ENCODE measurements around the gene DNM1.

The DNM1 gene

GRCh38 chr9:128167209-128167608 is 36.0 kb upstream of the DNM1 start:
- TF ChIP-seq GABPA (IDR thresholded peaks at IDR 0.05; ENCODE audit: low read depth) (no peak), REST (IDR thresholded peaks at IDR 0.05; ENCODE audit: insufficient replicate concordance, low read depth) (no peak), POLR2AphosphoS5 (IDR thresholded peaks at IDR 0.05; ENCODE audit: low read depth) (no peak), CTCF (IDR thresholded peaks at IDR 0.05; ENCODE audit: insufficient read depth, low read length) (no peak), SPI1 (IDR thresholded peaks at IDR 0.05; ENCODE audit: borderline replicate concordance, low read depth) (no peak)
- DNase-seq (ENCODE audit: low read depth in 1 of 2, low spot score in 1 of 2): no peak
- H3K4me3 ChIP-seq (replicated peaks; ENCODE audit: insufficient read depth, low read length): no peak overlapping the region
- no peaks in the 10 kb centered on the region for H3K27me3 ChIP-seq (ENCODE audit: insufficient read depth, poor library complexity, severe bottlenecking)
- no peak overlapping the region for H3K27ac ChIP-seq (replicated peaks)

- no peak for TF ChIP-seq CTCF (IDR thresholded peaks at IDR 0.05; ENCODE audit: insufficient read depth, low read length)
- TF ChIP-seq GABPA (IDR thresholded peaks at IDR 0.05; ENCODE audit: low read depth): no peak
- no peak for TF ChIP-seq SPI1 (IDR thresholded peaks at IDR 0.05; ENCODE audit: borderline replicate concordance, low read depth)
- no peak for TF ChIP-seq POLR2AphosphoS5 (IDR thresholded peaks at IDR 0.05; ENCODE audit: low read depth)
- no peak overlapping the region for H3K27ac ChIP-seq (replicated peaks)
- H3K4me3 ChIP-seq (replicated peaks; ENCODE audit: insufficient read depth, low read length): no peak overlapping the region
- no peak for DNase-seq (ENCODE audit: low read depth in 1 of 2, low spot score in 1 of 2)
- H3K27me3 ChIP-seq (ENCODE audit: insufficient read depth, poor library complexity, severe bottlenecking): no peaks in the 10 kb centered on the region
Observed at GRCh38 chr9:128168731-128169308, 34.4 kb upstream of the DNM1 start.

- H3K4me3 ChIP-seq (replicated peaks; ENCODE audit: insufficient read depth, low read length): no peak overlapping the region
- no peak for DNase-seq (ENCODE audit: low read depth in 1 of 2, low spot score in 1 of 2)
- no peak for TF ChIP-seq SPI1 (IDR thresholded peaks at IDR 0.05; ENCODE audit: borderline replicate concordance, low read depth)
- no peak for TF ChIP-seq CTCF (IDR thresholded peaks at IDR 0.05; ENCODE audit: insufficient read depth, low read length)
- no peak for TF ChIP-seq REST (IDR thresholded peaks at IDR 0.05; ENCODE audit: insufficient replicate concordance, low read depth)
- no peaks in the 10 kb centered on the region for H3K27me3 ChIP-seq (ENCODE audit: insufficient read depth, poor library complexity, severe bottlenecking)
- H3K27ac ChIP-seq (replicated peaks): no peak overlapping the region
Observed at GRCh38 chr9:128169492-128169891, 33.7 kb upstream of the DNM1 start.

- H3K27ac ChIP-seq (replicated peaks): no peak overlapping the region
- no peak for DNase-seq (ENCODE audit: low read depth in 1 of 2, low spot score in 1 of 2)
- no peak overlapping the region for H3K4me3 ChIP-seq (replicated peaks; ENCODE audit: insufficient read depth, low read length)
- TF ChIP-seq CTCF (IDR thresholded peaks at IDR 0.05; ENCODE audit: insufficient read depth, low read length) (no peak), SPI1 (IDR thresholded peaks at IDR 0.05; ENCODE audit: borderline replicate concordance, low read depth) (no peak), GABPA (IDR thresholded peaks at IDR 0.05; ENCODE audit: low read depth) (no peak), REST (IDR thresholded peaks at IDR 0.05; ENCODE audit: insufficient replicate concordance, low read depth) (no peak), POLR2AphosphoS5 (IDR thresholded peaks at IDR 0.05; ENCODE audit: low read depth) (no peak)
- no peaks in the 10 kb centered on the region for H3K27me3 ChIP-seq (ENCODE audit: insufficient read depth, poor library complexity, severe bottlenecking)
Observed at GRCh38 chr9:128169925-128170324, 33.3 kb upstream of the DNM1 start.
